HEK293 (cell line): ENCODE measurements around the gene PBX3.

Experiments used
- CTCF ChIA-PET: fragments of 350-600 bp; formaldehyde crosslinking; extraction: SDS; loops from one replicate; lab custom pipeline; 2021; ENCODE audit warnings: antibody characterized with exemption; lab: Yijun Ruan, JAX
- POLR2A ChIA-PET: fragments of 300-600 bp; formaldehyde crosslinking; extraction: SDS; loops from one replicate; lab custom pipeline; 2020; ENCODE audit warnings: antibody characterized with exemption, inconsistent platforms; lab: Yijun Ruan, JAX
- H3K27ac ChIP-seq: fragments of 200-500 bp; sonication (Bioruptor generic); 2 replicates; pipeline ENCODE4 v1.5.1; 2014; ENCODE audit warnings: low read depth, low read length, control low read depth, inconsistent platforms; ENCODE audit errors: extremely low read depth
- H3K36me3 ChIP-seq, 2 experiments: fragments of 200-500 bp in 1 of 2; sonication (Bioruptor generic) in 1 of 2; 1 replicate in 1 of 2; 2 replicates in 1 of 2; pipeline ENCODE4 v1.5.1; 2014 to 2017; ENCODE audit warnings: inconsistent platforms in 2 of 2, low read length in 2 of 2; ENCODE audit not compliant: control insufficient read depth in 2 of 2, insufficient read depth in 1 of 2
- H3K4me1 ChIP-seq: fragments of 200-500 bp; sonication (Bioruptor generic); 2 replicates; pipeline ENCODE4 v1.5.1; 2014; ENCODE audit warnings: mild to moderate bottlenecking, low read length, inconsistent platforms; ENCODE audit not compliant: control insufficient read depth, insufficient read depth
- H3K4me3 ChIP-seq: 2 replicates; pipeline ENCODE4 v1.5.1; 2011; ENCODE audit warnings: low read depth, mild to moderate bottlenecking, control low read depth, low read length, moderate library complexity
- H3K9me3 ChIP-seq: fragments of 200-500 bp; sonication (Bioruptor generic); 2 replicates; pipeline ENCODE4 v1.5.1; 2014; ENCODE audit warnings: low read depth, low read length, inconsistent platforms; ENCODE audit not compliant: control insufficient read depth, insufficient read depth
- FEZF1 ChIP-seq: fragments of 450-650 bp; formaldehyde crosslinking; IDR thresholded peaks from 2 replicates; pipeline ENCODE4 v1.5.1; 2016; ENCODE audit warnings: missing biosample characterization, missing genetic modification characterization
- HOXD13 ChIP-seq: sonication (generic); formaldehyde crosslinking; IDR thresholded peaks from 2 replicates; pipeline ENCODE4 v1.8.0; 2022; ENCODE audit warnings: missing genetic modification reagents, borderline replicate concordance
- IKZF3 ChIP-seq: fragments of 450-650 bp; IDR thresholded peaks from 2 replicates; pipeline ENCODE4 v1.5.0; 2018; ENCODE audit warnings: missing biosample characterization, mild to moderate bottlenecking, missing genetic modification characterization, moderate library complexity
- MYNN ChIP-seq: fragments of 450-650 bp; formaldehyde crosslinking; IDR thresholded peaks from 2 replicates; pipeline ENCODE4 v1.5.1; 2016; ENCODE audit warnings: missing biosample characterization, missing genetic modification characterization, borderline replicate concordance
- OSR2 ChIP-seq: fragments of 450-650 bp; formaldehyde crosslinking; IDR thresholded peaks from 2 replicates; pipeline ENCODE4 v1.5.1; 2016; ENCODE audit warnings: missing biosample characterization, missing genetic modification characterization
- YY1 ChIP-seq: fragments of 450-650 bp; formaldehyde crosslinking; IDR thresholded peaks from 2 replicates; pipeline ENCODE4 v1.5.1; 2018; ENCODE audit warnings: missing biosample characterization, missing genetic modification characterization
- ZFP41 ChIP-seq: fragments of 450-650 bp; formaldehyde crosslinking; IDR thresholded peaks from 2 replicates; pipeline ENCODE4 v1.5.1; 2016; ENCODE audit warnings: missing biosample characterization, missing genetic modification characterization, borderline replicate concordance
- ZNF146 ChIP-seq: fragments of 450-650 bp; formaldehyde crosslinking; IDR thresholded peaks from 2 replicates; pipeline ENCODE4 v1.5.1; 2016; ENCODE audit warnings: missing biosample characterization, missing genetic modification characterization
- ZNF416 ChIP-seq: fragments of 450-650 bp; formaldehyde crosslinking; IDR thresholded peaks from 2 replicates; pipeline ENCODE4 v1.5.1; 2016; ENCODE audit warnings: missing biosample characterization, missing genetic modification characterization
- ZNF600 ChIP-seq: fragments of 450-650 bp; formaldehyde crosslinking; IDR thresholded peaks from 2 replicates; pipeline ENCODE4 v1.5.1; 2016; ENCODE audit warnings: missing biosample characterization, missing genetic modification characterization
- ZNF626 ChIP-seq: fragments of 450-650 bp; sonication (Bioruptor Pico); formaldehyde crosslinking; IDR thresholded peaks from 2 replicates; pipeline ENCODE4 v1.5.1; 2018; ENCODE audit warnings: missing biosample characterization, missing genetic modification characterization, inconsistent platforms
- TF ChIP-seq, protein P1 (sequence below): fragments of 450-650 bp; formaldehyde crosslinking; IDR thresholded peaks from 2 replicates; pipeline ENCODE4 v1.5.1; 2016; ENCODE audit warnings: missing biosample characterization, missing genetic modification characterization, low read depth
- TF ChIP-seq, protein P2 (sequence below): fragments of 450-650 bp; formaldehyde crosslinking; IDR thresholded peaks from 2 replicates; pipeline ENCODE4 v1.5.1; 2016; ENCODE audit warnings: missing biosample characterization, missing genetic modification characterization, borderline replicate concordance
- TF ChIP-seq, protein P3 (sequence below): fragments of 450-650 bp; formaldehyde crosslinking; IDR thresholded peaks from 2 replicates; pipeline ENCODE4 v1.5.1; 2016; ENCODE audit warnings: missing biosample characterization, missing genetic modification characterization

The PBX3 gene

DNA sequence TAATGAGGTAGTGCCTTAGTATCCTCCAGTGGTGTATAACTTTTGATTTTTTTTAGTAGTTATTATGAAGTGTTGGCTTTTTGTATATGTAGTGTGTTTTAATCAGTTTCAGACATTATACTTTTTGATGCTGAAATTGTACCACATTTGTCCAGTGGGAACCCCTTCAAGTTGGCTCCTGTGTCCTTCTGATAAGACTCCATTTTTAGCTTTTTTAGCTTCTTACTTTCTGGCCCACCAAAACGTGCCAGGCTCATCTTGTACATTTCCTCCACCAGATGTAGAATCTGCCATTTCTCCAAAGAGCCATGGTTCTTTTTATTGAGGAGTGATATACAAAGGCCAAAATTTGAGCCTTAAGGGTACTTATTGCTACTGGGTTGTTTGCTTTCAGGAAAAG lies 84.4 kb downstream of the PBX3 start:
- TF ChIP-seq, protein P1, sequence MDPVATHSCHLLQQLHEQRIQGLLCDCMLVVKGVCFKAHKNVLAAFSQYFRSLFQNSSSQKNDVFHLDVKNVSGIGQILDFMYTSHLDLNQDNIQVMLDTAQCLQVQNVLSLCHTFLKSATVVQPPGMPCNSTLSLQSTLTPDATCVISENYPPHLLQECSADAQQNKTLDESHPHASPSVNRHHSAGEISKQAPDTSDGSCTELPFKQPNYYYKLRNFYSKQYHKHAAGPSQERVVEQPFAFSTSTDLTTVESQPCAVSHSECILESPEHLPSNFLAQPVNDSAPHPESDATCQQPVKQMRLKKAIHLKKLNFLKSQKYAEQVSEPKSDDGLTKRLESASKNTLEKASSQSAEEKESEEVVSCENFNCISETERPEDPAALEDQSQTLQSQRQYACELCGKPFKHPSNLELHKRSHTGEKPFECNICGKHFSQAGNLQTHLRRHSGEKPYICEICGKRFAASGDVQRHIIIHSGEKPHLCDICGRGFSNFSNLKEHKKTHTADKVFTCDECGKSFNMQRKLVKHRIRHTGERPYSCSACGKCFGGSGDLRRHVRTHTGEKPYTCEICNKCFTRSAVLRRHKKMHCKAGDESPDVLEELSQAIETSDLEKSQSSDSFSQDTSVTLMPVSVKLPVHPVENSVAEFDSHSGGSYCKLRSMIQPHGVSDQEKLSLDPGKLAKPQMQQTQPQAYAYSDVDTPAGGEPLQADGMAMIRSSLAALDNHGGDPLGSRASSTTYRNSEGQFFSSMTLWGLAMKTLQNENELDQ (tag by site-specific recombination) = no peak
- Histone ChIP-seq H3K36me3 (no peaks in the 10 kb centered on the region), H3K4me3 (no peak overlapping the region), H3K4me1 (no peaks in the 10 kb centered on the region), H3K27ac (no peak overlapping the region), H3K9me3 (no peaks in the 10 kb centered on the region)
- ChIA-PET CTCF (interaction anchor here (0.6 kb wide), 1 partner anchor 91 kb away, joined by 3 read pairs; no protein-coding TSS in a partner anchor), POLR2A (interaction anchor here (0.7 kb wide), 1 partner anchor 19 kb away, joined by 3 read pairs; no protein-coding TSS in a partner anchor)

DNA sequence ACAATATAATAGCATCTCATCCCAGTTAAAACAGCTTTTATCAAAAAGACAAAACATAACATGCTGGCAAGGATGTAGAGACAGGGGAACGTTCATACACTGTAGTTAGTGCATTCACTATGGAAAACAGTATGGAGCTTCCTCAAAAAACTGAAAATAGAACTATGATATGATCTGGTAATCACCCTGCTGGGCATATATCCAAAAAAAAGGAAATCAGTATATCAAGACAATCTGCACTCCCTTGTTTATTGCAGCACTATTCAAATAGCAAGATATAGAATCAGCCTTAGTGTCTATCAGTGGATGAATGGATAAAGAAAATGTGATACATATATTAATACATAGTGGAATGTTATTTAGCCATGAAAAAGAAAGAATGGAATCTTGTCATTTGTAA lies 88.5 kb downstream of the PBX3 start:
- no peak for TF ChIP-seq OSR2 (tag by site-specific recombination)
- TF ChIP-seq ZNF146 (tag by site-specific recombination) = peak; percentile 38; the same call in 1 of the 2 replicates
- TF ChIP-seq, all 188 proteins: peak for 1
- ChIA-PET CTCF (no interaction called here), POLR2A (no interaction called here)
- Histone ChIP-seq H3K27ac (no peak overlapping the region), H3K4me1 (no peaks in the 10 kb centered on the region), H3K36me3 (no peaks in the 10 kb centered on the region), H3K9me3 (no peaks in the 10 kb centered on the region), H3K4me3 (no peak overlapping the region)

DNA sequence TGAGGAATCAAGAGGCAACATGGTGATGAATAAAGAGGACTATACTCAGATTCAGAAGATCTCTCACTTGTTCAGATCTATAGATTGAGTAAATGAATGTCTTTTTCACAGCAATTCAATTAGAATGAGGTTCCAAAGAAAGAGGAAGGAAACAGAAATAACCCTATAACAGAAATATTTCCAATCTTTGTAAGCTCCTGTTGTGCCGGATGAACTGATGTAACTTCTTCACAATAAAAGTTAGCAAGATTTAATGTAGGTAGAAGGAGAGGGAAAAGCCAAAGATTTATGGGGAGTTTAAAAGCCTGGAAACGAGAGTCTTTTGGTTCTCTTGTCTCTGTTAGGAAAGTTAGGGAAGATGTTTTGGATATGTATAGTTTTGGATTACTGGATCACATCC lies 92.1 kb downstream of the PBX3 start:
- ChIA-PET POLR2A (no interaction called here), CTCF (no interaction called here)
- Histone ChIP-seq H3K9me3 (no peaks in the 10 kb centered on the region), H3K27ac (no peak overlapping the region), H3K36me3 (no peaks in the 10 kb centered on the region), H3K4me1 (peaks cover 12% of the 10 kb centered on the region; the same call in 1 of the 2 replicates), H3K4me3 (no peak overlapping the region)
- TF ChIP-seq ZFP41 (tag by site-specific recombination) = no peak
- peak; percentile 36; the same call in 1 of the 2 replicates for TF ChIP-seq ZNF600 (tag by site-specific recombination)
- TF ChIP-seq HOXD13 = no peak
- TF ChIP-seq, protein P2, sequence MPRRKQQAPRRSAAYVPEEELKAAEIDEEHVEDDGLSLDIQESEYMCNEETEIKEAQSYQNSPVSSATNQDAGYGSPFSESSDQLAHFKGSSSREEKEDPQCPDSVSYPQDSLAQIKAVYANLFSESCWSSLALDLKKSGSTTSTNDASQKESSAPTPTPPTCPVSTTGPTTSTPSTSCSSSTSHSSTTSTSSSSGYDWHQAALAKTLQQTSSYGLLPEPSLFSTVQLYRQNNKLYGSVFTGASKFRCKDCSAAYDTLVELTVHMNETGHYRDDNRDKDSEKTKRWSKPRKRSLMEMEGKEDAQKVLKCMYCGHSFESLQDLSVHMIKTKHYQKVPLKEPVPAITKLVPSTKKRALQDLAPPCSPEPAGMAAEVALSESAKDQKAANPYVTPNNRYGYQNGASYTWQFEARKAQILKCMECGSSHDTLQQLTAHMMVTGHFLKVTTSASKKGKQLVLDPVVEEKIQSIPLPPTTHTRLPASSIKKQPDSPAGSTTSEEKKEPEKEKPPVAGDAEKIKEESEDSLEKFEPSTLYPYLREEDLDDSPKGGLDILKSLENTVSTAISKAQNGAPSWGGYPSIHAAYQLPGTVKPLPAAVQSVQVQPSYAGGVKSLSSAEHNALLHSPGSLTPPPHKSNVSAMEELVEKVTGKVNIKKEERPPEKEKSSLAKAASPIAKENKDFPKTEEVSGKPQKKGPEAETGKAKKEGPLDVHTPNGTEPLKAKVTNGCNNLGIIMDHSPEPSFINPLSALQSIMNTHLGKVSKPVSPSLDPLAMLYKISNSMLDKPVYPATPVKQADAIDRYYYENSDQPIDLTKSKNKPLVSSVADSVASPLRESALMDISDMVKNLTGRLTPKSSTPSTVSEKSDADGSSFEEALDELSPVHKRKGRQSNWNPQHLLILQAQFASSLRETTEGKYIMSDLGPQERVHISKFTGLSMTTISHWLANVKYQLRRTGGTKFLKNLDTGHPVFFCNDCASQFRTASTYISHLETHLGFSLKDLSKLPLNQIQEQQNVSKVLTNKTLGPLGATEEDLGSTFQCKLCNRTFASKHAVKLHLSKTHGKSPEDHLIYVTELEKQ (tag by site-specific recombination) = no peak
- TF ChIP-seq ZNF626 (tag by site-specific recombination) = no peak
- TF ChIP-seq ZNF416 (tag by site-specific recombination) = no peak
- TF ChIP-seq, protein P3, sequence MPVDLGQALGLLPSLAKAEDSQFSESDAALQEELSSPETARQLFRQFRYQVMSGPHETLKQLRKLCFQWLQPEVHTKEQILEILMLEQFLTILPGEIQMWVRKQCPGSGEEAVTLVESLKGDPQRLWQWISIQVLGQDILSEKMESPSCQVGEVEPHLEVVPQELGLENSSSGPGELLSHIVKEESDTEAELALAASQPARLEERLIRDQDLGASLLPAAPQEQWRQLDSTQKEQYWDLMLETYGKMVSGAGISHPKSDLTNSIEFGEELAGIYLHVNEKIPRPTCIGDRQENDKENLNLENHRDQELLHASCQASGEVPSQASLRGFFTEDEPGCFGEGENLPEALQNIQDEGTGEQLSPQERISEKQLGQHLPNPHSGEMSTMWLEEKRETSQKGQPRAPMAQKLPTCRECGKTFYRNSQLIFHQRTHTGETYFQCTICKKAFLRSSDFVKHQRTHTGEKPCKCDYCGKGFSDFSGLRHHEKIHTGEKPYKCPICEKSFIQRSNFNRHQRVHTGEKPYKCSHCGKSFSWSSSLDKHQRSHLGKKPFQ (tag by site-specific recombination) = no peak
- TF ChIP-seq MYNN (tag by site-specific recombination) = peak; percentile 83
- no peak for TF ChIP-seq YY1
- peak; percentile 76 for TF ChIP-seq FEZF1 (tag by site-specific recombination)
- TF ChIP-seq IKZF3 = peak; percentile 24; the same call in 1 of the 2 replicates
